ENCODE measurements around the gene SRXN1. TPM values are rescaled to one million over a fixed set of nuclear protein-coding genes. Genes with fewer than 3 reads are reported as not detected.

Gene SRXN1
- total RNA-seq, 3 donors from 2014 or later, result 11.7 to 23.4 (median 18.9) TPM

GRCh38 chr20:689348-689747 is 36.3 kb upstream of the SRXN1 start:
- no peak for DNase-seq
- H3K36me3 ChIP-seq (ENCODE audit: low read depth), result no peaks in the 10 kb centered on the region
- intact Hi-C loops (cut with DNase I, micrococcal nuclease), result no loop called here
- H3K4me3 ChIP-seq, result no peak overlapping the region
- ATAC-seq, result no peak
- no peaks in the 10 kb centered on the region for H3K9me3 ChIP-seq
- no peaks in the 10 kb centered on the region for H3K4me1 ChIP-seq (ENCODE audit: low read depth)
- TF ChIP-seq, protein P1, sequence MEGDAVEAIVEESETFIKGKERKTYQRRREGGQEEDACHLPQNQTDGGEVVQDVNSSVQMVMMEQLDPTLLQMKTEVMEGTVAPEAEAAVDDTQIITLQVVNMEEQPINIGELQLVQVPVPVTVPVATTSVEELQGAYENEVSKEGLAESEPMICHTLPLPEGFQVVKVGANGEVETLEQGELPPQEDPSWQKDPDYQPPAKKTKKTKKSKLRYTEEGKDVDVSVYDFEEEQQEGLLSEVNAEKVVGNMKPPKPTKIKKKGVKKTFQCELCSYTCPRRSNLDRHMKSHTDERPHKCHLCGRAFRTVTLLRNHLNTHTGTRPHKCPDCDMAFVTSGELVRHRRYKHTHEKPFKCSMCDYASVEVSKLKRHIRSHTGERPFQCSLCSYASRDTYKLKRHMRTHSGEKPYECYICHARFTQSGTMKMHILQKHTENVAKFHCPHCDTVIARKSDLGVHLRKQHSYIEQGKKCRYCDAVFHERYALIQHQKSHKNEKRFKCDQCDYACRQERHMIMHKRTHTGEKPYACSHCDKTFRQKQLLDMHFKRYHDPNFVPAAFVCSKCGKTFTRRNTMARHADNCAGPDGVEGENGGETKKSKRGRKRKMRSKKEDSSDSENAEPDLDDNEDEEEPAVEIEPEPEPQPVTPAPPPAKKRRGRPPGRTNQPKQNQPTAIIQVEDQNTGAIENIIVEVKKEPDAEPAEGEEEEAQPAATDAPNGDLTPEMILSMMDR (IDR thresholded peaks at IDR 0.05), result no peak

GRCh38 chr20:688809-689212 is 35.8 kb upstream of the SRXN1 start:
- DNase-seq (no peak), ATAC-seq (no peak)
- Histone ChIP-seq H3K36me3 (ENCODE audit: low read depth) (no peaks in the 10 kb centered on the region), H3K9me3 (no peaks in the 10 kb centered on the region), H3K4me1 (ENCODE audit: low read depth) (no peaks in the 10 kb centered on the region), H3K4me3 (no peak overlapping the region)
- intact Hi-C loops (cut with DNase I, micrococcal nuclease), result no loop called here
- TF ChIP-seq, protein P1 (IDR thresholded peaks at IDR 0.05), result no peak

DNA sequence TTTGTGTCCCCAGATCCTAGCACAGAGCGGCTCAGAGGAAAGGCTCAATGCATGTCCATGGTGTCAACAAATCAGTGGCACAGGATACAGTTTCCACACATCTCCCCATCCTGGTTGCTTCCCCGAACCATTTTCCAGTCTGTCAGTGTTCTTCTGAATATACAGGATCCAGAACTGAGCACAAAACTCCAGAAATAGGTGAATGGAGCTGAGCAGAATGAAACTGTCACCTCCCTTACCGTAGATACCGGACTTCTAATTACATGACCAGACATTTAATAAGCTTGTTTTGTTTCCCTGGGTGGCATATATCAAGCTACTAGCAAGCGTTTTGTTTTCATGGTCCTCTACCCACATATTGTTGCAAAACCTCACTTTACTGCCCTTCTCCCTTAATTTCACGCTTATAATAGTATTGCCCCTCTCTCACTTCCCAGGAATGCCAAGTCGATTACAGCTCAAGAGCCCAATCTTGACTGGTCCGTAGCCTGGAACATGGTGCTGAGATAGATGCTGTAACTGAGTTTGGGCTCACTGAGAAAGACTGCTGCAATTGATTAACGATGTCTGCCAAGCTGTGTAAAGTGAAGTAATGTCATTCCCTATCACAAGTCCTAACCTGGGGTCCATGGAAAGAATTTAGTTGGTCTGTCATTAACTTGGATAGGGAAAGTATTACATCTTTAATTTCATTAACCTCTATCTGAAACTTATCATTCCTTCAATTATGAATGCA is 34.6 kb upstream of the SRXN1 start:
- no peaks in the 10 kb centered on the region for H3K4me1 ChIP-seq (ENCODE audit: low read depth)

GRCh38 chr20:684676-685319 is 31.8 kb upstream of the SRXN1 start:
- Histone ChIP-seq H3K9me3 (no peaks in the 10 kb centered on the region), H3K4me1 (ENCODE audit: low read depth) (no peaks in the 10 kb centered on the region), H3K4me3 (no peak overlapping the region), H3K36me3 (ENCODE audit: low read depth) (no peaks in the 10 kb centered on the region)
- DNase-seq (no peak), ATAC-seq (no peak)
- intact Hi-C loops (cut with DNase I, micrococcal nuclease), result no loop called here
- TF ChIP-seq, protein P1 (IDR thresholded peaks at IDR 0.05), result no peak

More for the DNA sequence above, 34.6 kb upstream of the SRXN1 start:
- no peak overlapping the region for H3K4me3 ChIP-seq
- no peak for DNase-seq
- TF ChIP-seq, protein P1 (IDR thresholded peaks at IDR 0.05), result no peak
- H3K36me3 ChIP-seq (ENCODE audit: low read depth), result no peaks in the 10 kb centered on the region
- ATAC-seq, result no peak
- no peaks in the 10 kb centered on the region for H3K9me3 ChIP-seq
- intact Hi-C loops (cut with DNase I, micrococcal nuclease), result no loop called here

- ATAC-seq, result no peak
- intact Hi-C loops (cut with DNase I, micrococcal nuclease), result no loop called here
- TF ChIP-seq, protein P1 (IDR thresholded peaks at IDR 0.05), result no peak
- Histone ChIP-seq H3K4me1 (ENCODE audit: low read depth) (no peaks in the 10 kb centered on the region), H3K4me3 (no peak overlapping the region), H3K36me3 (ENCODE audit: low read depth) (no peaks in the 10 kb centered on the region), H3K9me3 (no peaks in the 10 kb centered on the region)
- DNase-seq, result no peak
Observed at GRCh38 chr20:682123-682522, 29.1 kb upstream of the SRXN1 start.

Data from mucosa of descending colon (tissue), 3 donors.